8988T (cell line): Measurements from ENCODE around the gene TRPV2.
"Not testable (repeated sequence)": the region's sequence is repeated elsewhere in the genome, so short reads cannot be mapped to it uniquely, and the experiment has no call there.

ENCODE experiments used
- DNase-seq: peaks from one replicate; pipeline ENCODE4 v3.0.0; 2011

The TRPV2 gene

GRCh38 chr17:16437083-16437482, 21.7 kb downstream of the TRPV2 start:
- no peak for DNase-seq

- no peak for DNase-seq
These were observed 22.8 kb downstream of the TRPV2 start for GRCh38 chr17:16438173-16438556.

GRCh38 chr17:16438557-16439302, 23.4 kb downstream of the TRPV2 start:
- peak; percentile 94 for DNase-seq

GRCh38 chr17:16439303-16439791, 24.0 kb downstream of the TRPV2 start:
- no peak for DNase-seq

- DNase-seq: no peak
These were observed 24.5 kb downstream of the TRPV2 start for GRCh38 chr17:16439811-16440351.

- not testable (repeated sequence) for DNase-seq
These were observed 25.0 kb downstream of the TRPV2 start for GRCh38 chr17:16440354-16440753.

GRCh38 chr17:16440901-16441629, 25.7 kb downstream of the TRPV2 start:
- DNase-seq: no peak

- no peak for DNase-seq
These were observed 26.8 kb downstream of the TRPV2 start for GRCh38 chr17:16442141-16442540.

GRCh38 chr17:16442594-16443510, 27.5 kb downstream of the TRPV2 start:
- no peak for DNase-seq

- no peak for DNase-seq
These were observed 28.3 kb downstream of the TRPV2 start for GRCh38 chr17:16443511-16444257.

GRCh38 chr17:16444258-16444886, 29.0 kb downstream of the TRPV2 start:
- no peak for DNase-seq

GRCh38 chr17:16446338-16446983, 31.1 kb downstream of the TRPV2 start:
- DNase-seq: no peak

- no peak for DNase-seq
These were observed 32.3 kb downstream of the TRPV2 start for GRCh38 chr17:16447676-16448075.

GRCh38 chr17:16448490-16448889, 33.1 kb downstream of the TRPV2 start:
- DNase-seq: no peak

GRCh38 chr17:16449121-16449570, 33.8 kb downstream of the TRPV2 start:
- no peak for DNase-seq

GRCh38 chr17:16450028-16450427, 34.7 kb downstream of the TRPV2 start:
- no peak for DNase-seq

- DNase-seq: not testable (repeated sequence)
These were observed 36.9 kb downstream of the TRPV2 start for GRCh38 chr17:16452268-16452667.

GRCh38 chr17:16453493-16453851, 38.1 kb downstream of the TRPV2 start:
- DNase-seq: no peak

GRCh38 chr17:16455997-16456741, 40.8 kb downstream of the TRPV2 start:
- DNase-seq: no peak

- DNase-seq: no peak
These were observed 41.5 kb downstream of the TRPV2 start for GRCh38 chr17:16456742-16457316.
